HEK293T (cell line): ENCODE data around the gene FAM47E.
A peak's percentile ranks its signal among the peaks of the same experiment; 100 is the strongest.

Experiments
- CTCF ChIA-PET: fragments of 350-600 bp; formaldehyde crosslinking; extraction: SDS; loops from one replicate; lab custom pipeline; 2021; ENCODE audit warnings: antibody characterized with exemption, inconsistent platforms; lab: Yijun Ruan, JAX
- POLR2A ChIA-PET: fragments of 350-600 bp; formaldehyde crosslinking; extraction: SDS; loops from one replicate; lab custom pipeline; 2020; ENCODE audit warnings: antibody characterized with exemption, inconsistent platforms; lab: Yijun Ruan, JAX
- DNase-seq: peaks from one replicate; pipeline ENCODE4 v3.0.0; 2012; ENCODE audit warnings: mixed read lengths; ENCODE audit errors: extremely low spot score
- ARNT ChIP-seq: fragments of 450-650 bp; IDR thresholded peaks from 2 replicates; pipeline ENCODE4 v1.6.1; 2017; ENCODE audit warnings: mild to moderate bottlenecking
- BHLHE40 ChIP-seq: fragments of 450-650 bp; IDR thresholded peaks from 2 replicates; pipeline ENCODE4 v1.6.1; 2016; ENCODE audit warnings: mild to moderate bottlenecking, moderate library complexity, borderline replicate concordance
- CTBP1 ChIP-seq: fragments of 450-650 bp; IDR thresholded peaks from 2 replicates; pipeline ENCODE4 v1.6.1; 2016; ENCODE audit warnings: borderline replicate concordance
- ELF4 ChIP-seq: fragments of 450-650 bp; IDR thresholded peaks from 2 replicates; pipeline ENCODE4 v1.6.1; 2017; ENCODE audit warnings: antibody characterized with exemption
- FOXA1 ChIP-seq: fragments of 450-650 bp; IDR thresholded peaks from 2 replicates; pipeline ENCODE4 v1.6.1; 2016; ENCODE audit warnings: mild to moderate bottlenecking
- FOXK2 ChIP-seq: fragments of 450-650 bp; IDR thresholded peaks from 2 replicates; pipeline ENCODE4 v1.6.1; 2016; ENCODE audit warnings: mild to moderate bottlenecking
- FOXM1 ChIP-seq: fragments of 450-650 bp; IDR thresholded peaks from 2 replicates; pipeline ENCODE4 v1.6.1; 2017; ENCODE audit warnings: mild to moderate bottlenecking, borderline replicate concordance
- HDGF ChIP-seq: fragments of 450-650 bp; IDR thresholded peaks from 2 replicates; pipeline ENCODE4 v1.6.1; 2017; ENCODE audit warnings: antibody characterized with exemption, borderline replicate concordance
- L3MBTL2 ChIP-seq: fragments of 450-650 bp; conservative IDR thresholded peaks from 2 replicates; pipeline ENCODE4 v1.6.1; 2016; ENCODE audit warnings: mild to moderate bottlenecking
- LEF1 ChIP-seq: fragments of 450-650 bp; IDR thresholded peaks from 2 replicates; pipeline ENCODE4 v1.6.1; 2017; ENCODE audit warnings: mild to moderate bottlenecking, borderline replicate concordance
- NFRKB ChIP-seq: fragments of 450-650 bp; IDR thresholded peaks from 2 replicates; pipeline ENCODE4 v1.6.1; 2016; ENCODE audit warnings: mild to moderate bottlenecking, moderate library complexity
- SP1 ChIP-seq: fragments of 450-650 bp; IDR thresholded peaks from 2 replicates; pipeline ENCODE4 v1.6.1; 2017
- SUZ12 ChIP-seq: fragments of 450-650 bp; IDR thresholded peaks from 2 replicates; pipeline ENCODE4 v1.6.1; 2016; ENCODE audit warnings: mild to moderate bottlenecking
- TARDBP ChIP-seq: fragments of 450-650 bp; IDR thresholded peaks from 2 replicates; pipeline ENCODE4 v1.6.1; 2016
- ZNF384 ChIP-seq: fragments of 450-650 bp; IDR thresholded peaks from 2 replicates; pipeline ENCODE4 v1.6.1; 2016
- TF ChIP-seq, protein P1 (sequence below): fragments of 450-650 bp; IDR thresholded peaks from 2 replicates; pipeline ENCODE4 v1.6.1; 2016

Gene FAM47E

DNA sequence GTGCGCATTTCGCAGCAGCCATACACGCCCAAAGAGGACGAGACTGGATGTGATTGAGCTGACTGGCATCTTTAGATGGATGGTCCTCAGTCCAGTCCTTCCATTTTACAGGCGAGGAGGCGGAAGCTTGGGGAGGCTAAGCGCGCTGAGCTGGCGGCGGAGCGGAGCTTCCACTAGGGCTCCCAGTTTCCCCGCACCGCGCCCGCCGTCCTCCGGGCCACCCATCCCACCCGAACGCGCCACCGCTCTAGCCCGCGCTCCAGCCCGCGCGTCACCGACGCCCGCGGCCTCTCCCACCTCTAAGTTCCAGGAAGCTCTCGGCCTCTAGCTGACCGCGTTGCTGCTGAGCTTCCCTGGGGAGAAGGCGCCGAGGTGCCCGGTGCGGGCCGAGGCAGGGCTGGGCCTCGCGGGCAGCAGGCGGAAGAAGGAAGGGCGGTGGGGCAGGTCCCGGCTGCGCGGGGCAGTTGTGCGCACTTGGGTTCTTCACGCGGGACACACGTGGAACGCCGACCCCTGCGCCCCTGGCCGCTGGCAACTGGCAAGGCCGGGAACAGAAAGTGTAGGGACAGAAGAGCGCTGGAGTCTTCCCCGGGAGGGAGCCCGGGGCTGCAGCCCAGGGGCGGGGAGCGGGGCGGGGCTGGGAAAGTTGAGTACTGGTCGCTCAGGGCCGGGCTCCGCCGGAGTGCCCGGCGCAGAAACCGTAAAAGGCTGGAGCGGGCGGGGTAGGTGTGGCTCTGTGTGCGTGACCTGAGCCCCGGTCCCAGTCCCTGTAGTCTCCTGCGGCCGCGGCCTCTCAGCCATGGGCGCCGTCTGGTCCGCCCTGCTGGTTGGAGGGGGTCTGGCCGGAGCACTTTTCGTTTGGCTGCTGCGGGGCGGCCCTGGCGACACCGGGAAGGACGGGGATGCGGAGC, 54.7 kb downstream of the FAM47E start, which contains the start of gene STBD1:
TSS of gene STBD1 (plus strand) at position 763 of the 911 bp plus-strand sequence. CDS start at position 800, 37 bp downstream.
- CTCF ChIA-PET, result interaction anchor here (0.6 to 3.4 kb wide), 10 partner anchors 9 to 496 kb away, joined by 3 to 20 read pairs (median 3); no protein-coding TSS in a partner anchor
- DNase-seq, result peak; percentile 74
- TF ChIP-seq L3MBTL2, result peak; percentile 89
- no peak for TF ChIP-seq NFRKB
- POLR2A ChIA-PET, result interaction anchor here (0.9 to 3.5 kb wide), 13 partner anchors 10 to 126 kb away, joined by 3 to 25 read pairs (median 5); partner anchors contain the start of gene SCARB2

DNA sequence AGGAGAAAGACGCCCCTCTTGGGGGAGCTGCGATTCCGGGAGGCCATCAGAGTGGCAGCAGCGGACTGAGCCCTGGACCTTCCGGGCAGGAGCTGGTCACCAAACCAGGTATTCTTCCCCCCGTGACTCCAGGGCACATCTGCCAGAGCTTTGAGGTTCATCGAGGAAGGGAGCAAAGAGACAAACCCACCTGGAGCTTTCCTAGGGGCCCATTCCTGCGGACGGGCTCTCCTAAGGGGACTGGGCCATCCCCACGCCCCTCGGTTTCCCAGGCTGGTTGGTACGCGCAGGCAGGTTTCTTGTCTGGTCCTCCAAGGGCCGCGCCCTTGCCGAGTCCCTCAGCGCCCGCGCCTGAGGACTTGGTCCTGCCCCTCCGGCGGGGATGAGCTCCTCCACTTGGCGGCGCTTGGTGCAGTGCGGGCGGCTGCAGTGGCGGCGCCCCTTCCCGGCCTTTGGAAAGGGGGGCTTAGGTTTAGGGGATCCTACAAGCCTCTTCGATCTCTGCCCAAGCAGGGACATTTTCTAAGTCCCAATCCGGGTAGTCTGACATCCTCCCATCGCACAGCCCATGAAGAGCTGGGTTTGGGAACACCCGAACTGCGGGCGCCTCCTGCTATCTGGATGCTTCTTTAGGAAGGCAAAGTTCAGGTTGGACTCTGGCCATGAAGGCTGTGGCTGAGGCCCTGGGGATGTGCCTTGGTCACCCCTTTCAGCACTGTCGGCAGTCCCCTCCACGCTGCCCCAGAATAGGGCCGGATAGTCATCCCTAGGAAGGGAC, 55.5 kb downstream of the FAM47E start:
- no peak for TF ChIP-seq FOXK2
- TF ChIP-seq SP1, result no peak
- no peak for TF ChIP-seq NFRKB
- TF ChIP-seq LEF1, result no peak
- TF ChIP-seq, protein P1, sequence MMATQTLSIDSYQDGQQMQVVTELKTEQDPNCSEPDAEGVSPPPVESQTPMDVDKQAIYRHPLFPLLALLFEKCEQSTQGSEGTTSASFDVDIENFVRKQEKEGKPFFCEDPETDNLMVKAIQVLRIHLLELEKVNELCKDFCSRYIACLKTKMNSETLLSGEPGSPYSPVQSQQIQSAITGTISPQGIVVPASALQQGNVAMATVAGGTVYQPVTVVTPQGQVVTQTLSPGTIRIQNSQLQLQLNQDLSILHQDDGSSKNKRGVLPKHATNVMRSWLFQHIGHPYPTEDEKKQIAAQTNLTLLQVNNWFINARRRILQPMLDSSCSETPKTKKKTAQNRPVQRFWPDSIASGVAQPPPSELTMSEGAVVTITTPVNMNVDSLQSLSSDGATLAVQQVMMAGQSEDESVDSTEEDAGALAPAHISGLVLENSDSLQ, result no peak
- TF ChIP-seq BHLHE40, result no peak
- TF ChIP-seq TARDBP, result no peak
- TF ChIP-seq ARNT, result no peak
- TF ChIP-seq L3MBTL2, result no peak
- TF ChIP-seq FOXM1, result no peak
- no peak for TF ChIP-seq FOXA1
- TF ChIP-seq HDGF, result no peak
- no peak for TF ChIP-seq SUZ12
- TF ChIP-seq ZNF384, result no peak
- TF ChIP-seq ELF4, result no peak
- TF ChIP-seq CTBP1, result no peak
- DNase-seq, result peak; percentile 67
- ChIA-PET CTCF (interaction anchor here (0.8 to 3.4 kb wide), 5 partner anchors 9 to 127 kb away, joined by 3 to 20 read pairs (median 6); no protein-coding TSS in a partner anchor), POLR2A (interaction anchor here (0.7 to 3.5 kb wide), 9 partner anchors 11 to 96 kb away, joined by 3 to 25 read pairs (median 5); partner anchors contain the start of gene SCARB2)

DNA sequence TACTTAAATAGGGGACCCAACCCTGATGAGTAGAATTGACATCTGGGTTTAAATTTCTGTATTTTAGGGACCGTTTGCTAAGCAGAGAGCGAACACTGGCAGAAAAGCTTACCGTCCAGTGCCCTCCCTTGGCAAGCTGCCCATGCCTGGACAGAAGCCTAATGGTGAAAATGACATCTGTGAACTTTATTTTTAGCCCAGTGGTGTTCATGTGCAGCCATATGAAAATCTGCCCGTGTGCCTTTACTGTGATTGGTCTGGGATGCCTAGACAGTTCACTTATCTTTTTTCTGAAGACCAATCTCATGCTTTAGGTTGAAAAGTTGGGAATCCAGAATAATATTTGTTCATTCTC, 56.1 kb downstream of the FAM47E start:
- TF ChIP-seq L3MBTL2, result no peak
- TF ChIP-seq SP1, result no peak
- TF ChIP-seq ELF4, result no peak
- TF ChIP-seq, protein P1, result no peak
- no peak for TF ChIP-seq TARDBP
- no peak for TF ChIP-seq SUZ12
- TF ChIP-seq CTBP1, result no peak
- no peak for TF ChIP-seq HDGF
- no peak for TF ChIP-seq BHLHE40
- TF ChIP-seq ZNF384, result no peak
- no peak for TF ChIP-seq FOXK2
- no peak for TF ChIP-seq LEF1
- no peak for TF ChIP-seq ARNT
- TF ChIP-seq FOXA1, result no peak
- TF ChIP-seq NFRKB, result no peak
- no peak for TF ChIP-seq FOXM1
- ChIA-PET POLR2A (interaction anchor here (0.7 to 3.5 kb wide), 7 partner anchors 11 to 94 kb away, joined by 3 to 25 read pairs (median 5); partner anchors contain the start of gene SCARB2), CTCF (interaction anchor here (0.6 to 3.4 kb wide), 3 partner anchors 46 to 128 kb away, joined by 3 to 20 read pairs (median 10); no protein-coding TSS in a partner anchor)
- DNase-seq, result no peak

DNA sequence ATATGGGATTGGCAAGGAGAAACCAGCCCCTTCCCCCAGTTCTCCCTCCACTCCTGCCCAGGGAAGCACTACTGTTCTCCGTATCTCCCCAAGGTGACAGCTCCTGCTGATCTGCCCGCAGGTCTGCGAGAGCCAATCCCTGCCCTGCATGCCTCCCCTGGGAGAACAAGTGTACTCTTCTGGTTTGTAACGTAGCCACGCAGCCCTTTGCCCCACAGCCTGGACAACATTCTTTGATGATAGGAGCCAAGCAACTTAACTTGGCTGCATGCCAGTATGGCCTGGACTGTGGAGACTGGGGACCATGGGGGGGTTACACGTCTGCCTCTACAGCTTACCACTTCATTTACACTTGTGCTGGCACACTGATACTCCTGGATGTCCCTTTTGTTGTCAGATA, 57.0 kb downstream of the FAM47E start:
- ChIA-PET CTCF (interaction anchor here (3.4 kb wide), 1 partner anchor 129 kb away, joined by 10 read pairs; no protein-coding TSS in a partner anchor), POLR2A (interaction anchor here (3.5 kb wide), 1 partner anchor 69 kb away, joined by 25 read pairs; no protein-coding TSS in a partner anchor)
- TF ChIP-seq ELF4 (no peak), FOXK2 (no peak), LEF1 (no peak), SP1 (no peak), ZNF384 (no peak), NFRKB (no peak), ARNT (no peak), SUZ12 (no peak), TARDBP (no peak), FOXA1 (no peak), BHLHE40 (no peak), CTBP1 (no peak), FOXM1 (no peak)
- TF ChIP-seq, protein P1, result no peak
- no peak for DNase-seq

DNA sequence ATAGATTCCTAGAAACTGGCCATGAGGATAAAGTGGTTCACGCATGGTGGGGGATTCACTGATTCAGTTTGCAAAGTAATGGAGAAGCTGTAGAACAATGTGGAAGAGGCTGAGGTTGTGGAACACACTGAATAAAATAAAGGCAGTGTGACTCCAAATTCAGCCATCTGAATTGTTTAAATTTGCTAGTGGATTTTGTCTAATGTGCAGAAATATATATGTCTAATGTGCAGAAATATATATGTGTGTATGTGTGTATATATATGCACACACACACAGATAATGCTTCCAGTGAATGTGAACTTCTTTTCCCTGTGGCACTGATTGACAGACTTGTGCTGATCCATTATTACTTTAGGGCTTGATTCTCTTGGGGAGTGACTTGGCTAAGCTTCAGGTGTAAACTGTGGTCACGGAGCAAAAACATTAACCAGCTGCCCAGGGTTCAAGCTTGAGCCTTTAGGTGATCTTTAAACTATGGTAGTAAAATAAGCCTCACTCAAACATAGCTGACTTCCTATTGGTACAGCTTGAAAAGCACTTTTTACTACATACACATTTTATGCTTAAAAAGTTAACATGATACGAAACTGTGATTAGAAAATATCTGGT, 58.5 kb downstream of the FAM47E start:
- no peak for DNase-seq
- ChIA-PET CTCF (no interaction called here), POLR2A (no interaction called here)
- TF ChIP-seq LEF1, result no peak
- TF ChIP-seq SUZ12, result no peak
- TF ChIP-seq BHLHE40, result no peak
- TF ChIP-seq FOXM1, result no peak
- TF ChIP-seq TARDBP, result no peak
- TF ChIP-seq, protein P1, result no peak
- TF ChIP-seq SP1, result no peak
- TF ChIP-seq L3MBTL2, result no peak
- no peak for TF ChIP-seq HDGF
- no peak for TF ChIP-seq FOXK2
- TF ChIP-seq NFRKB, result no peak
- TF ChIP-seq CTBP1, result no peak
